IMR-90 (cell line): ENCODE data around the gene ABHD17A. TPM values are rescaled to one million over a fixed set of nuclear protein-coding genes. Genes with fewer than 3 reads are reported as not detected.
A peak's percentile ranks its signal among the peaks of the same experiment; 100 is the strongest.

Experiments
- ATAC-seq: fragments of 200-7000 bp; cut with Tn5 transposase; 2 replicates; pipeline ENCODE4 v1.9.1; 2020; ENCODE audit warnings: low read depth, mild to moderate bottlenecking, moderate library complexity
- BruUV-seq: library from RNA; stranded (reverse); fragments of 400-500 nt; replicated peaks from 2 replicates; lab custom pipeline; 2021; lab: Mats Ljungman, UMichigan
- CTCF ChIA-PET: fragments of 300-600 bp; formaldehyde crosslinking; extraction: SDS; loops from one replicate; lab custom pipeline; 2021; ENCODE audit warnings: antibody characterized with exemption; lab: Yijun Ruan, JAX
- POLR2A ChIA-PET: fragments of 300-600 bp; sonication (Branson Sonifier 250); formaldehyde crosslinking; loops from one replicate; lab custom pipeline; 2022; ENCODE audit warnings: antibody characterized with exemption; ENCODE audit not compliant: unreplicated experiment; lab: Charles Lee
- DNase-seq: peaks from one replicate; pipeline ENCODE4 v3.0.0; 2013
- H2AFZ ChIP-seq: replicated peaks from 2 replicates; pipeline ENCODE3; 2013; ENCODE audit warnings: low read length, mild to moderate bottlenecking; ENCODE audit not compliant: poor library complexity
- H2AK5ac ChIP-seq: 2 replicates; pipeline ENCODE4 v1.6.1; 2013; ENCODE audit warnings: low read depth, low read length, inconsistent platforms
- H2AK9ac ChIP-seq: replicated peaks from 2 replicates; pipeline ENCODE3; 2013; ENCODE audit warnings: mild to moderate bottlenecking, low read depth, low read length, moderate library complexity; ENCODE audit not compliant: poor library complexity
- H2BK120ac ChIP-seq: 2 replicates; pipeline ENCODE4 v1.6.1; 2013; ENCODE audit warnings: low read depth, low read length, inconsistent platforms
- H2BK15ac ChIP-seq: 3 replicates; pipeline ENCODE4 v1.6.1; 2013; ENCODE audit warnings: low read depth, low read length, inconsistent platforms
- H2BK20ac ChIP-seq: 2 replicates; pipeline ENCODE4 v1.6.1; 2013; ENCODE audit warnings: low read depth, mild to moderate bottlenecking, inconsistent platforms, low read length, moderate library complexity
- H2BK5ac ChIP-seq: 2 replicates; pipeline ENCODE4 v1.6.1; 2013; ENCODE audit warnings: mild to moderate bottlenecking, low read depth, low read length, inconsistent platforms; ENCODE audit not compliant: poor library complexity, severe bottlenecking
- H3K14ac ChIP-seq: replicated peaks from 2 replicates; pipeline ENCODE4 v1.6.1; 2013; ENCODE audit warnings: low read depth, low read length, inconsistent platforms
- H3K18ac ChIP-seq: 2 replicates; pipeline ENCODE4 v1.6.1; 2013; ENCODE audit warnings: low read depth, low read length, control low read depth
- H3K23ac ChIP-seq: 2 replicates; pipeline ENCODE4 v1.6.1; 2013; ENCODE audit warnings: low read depth, low read length, inconsistent platforms
- H3K27ac ChIP-seq: 2 replicates; pipeline ENCODE4 v1.5.1; 2013; ENCODE audit warnings: mild to moderate bottlenecking, control low read depth, low read length; ENCODE audit not compliant: insufficient read depth
- H3K27me3 ChIP-seq: 2 replicates; pipeline ENCODE4 v1.6.1; 2013; ENCODE audit warnings: low read length; ENCODE audit not compliant: control insufficient read depth, insufficient read depth
- H3K36me3 ChIP-seq: 2 replicates; pipeline ENCODE4 v1.6.1; 2013; ENCODE audit warnings: low read length, mixed read lengths; ENCODE audit not compliant: control insufficient read depth, insufficient read depth
- H3K4ac ChIP-seq: 2 replicates; pipeline ENCODE4 v1.6.1; 2013; ENCODE audit warnings: low read depth, low read length, inconsistent platforms
- H3K4me1 ChIP-seq: 2 replicates; pipeline ENCODE4 v1.6.1; 2013; ENCODE audit warnings: low read length, mixed read lengths; ENCODE audit not compliant: control insufficient read depth, insufficient read depth
- H3K4me2 ChIP-seq: 2 replicates; pipeline ENCODE4 v1.6.1; 2013; ENCODE audit warnings: low read depth, mild to moderate bottlenecking, control low read depth, low read length, moderate library complexity
- H3K4me3 ChIP-seq: 2 replicates; pipeline ENCODE4 v1.5.1; 2013; ENCODE audit warnings: low read depth, mild to moderate bottlenecking, control low read depth, low read length, moderate library complexity; ENCODE audit not compliant: insufficient read depth
- H3K56ac ChIP-seq: 2 replicates; pipeline ENCODE4 v1.6.1; 2013; ENCODE audit warnings: low read length, inconsistent platforms; ENCODE audit not compliant: insufficient read depth; ENCODE audit errors: extremely low read depth
- H3K79me1 ChIP-seq, 2 experiments: 2 replicates each; pipeline ENCODE4 v1.6.1; 2013; ENCODE audit warnings: low read length in 2 of 2, inconsistent platforms in 1 of 2, low read depth in 1 of 2
- H3K9ac ChIP-seq: 2 replicates; pipeline ENCODE4 v1.6.1; 2013; ENCODE audit warnings: low read depth, low read length, control low read depth
- H3K9me1 ChIP-seq: 2 replicates; pipeline ENCODE4 v1.6.1; 2013; ENCODE audit warnings: low read length, inconsistent platforms; ENCODE audit not compliant: insufficient read depth
- H3K9me3 ChIP-seq: 2 replicates; pipeline ENCODE4 v1.6.1; 2013; ENCODE audit warnings: low read length; ENCODE audit not compliant: control insufficient read depth, insufficient read depth
- H4K20me1 ChIP-seq: 2 replicates; pipeline ENCODE4 v1.6.1; 2013; ENCODE audit warnings: low read length, inconsistent platforms; ENCODE audit not compliant: insufficient read depth
- H4K5ac ChIP-seq: 2 replicates; pipeline ENCODE4 v1.6.1; 2013; ENCODE audit warnings: mild to moderate bottlenecking, low read depth, low read length, control low read depth
- H4K8ac ChIP-seq, 2 experiments: 2 replicates each; pipeline ENCODE4 v1.6.1; 2013; ENCODE audit warnings: low read depth in 2 of 2, low read length in 2 of 2, control low read depth in 1 of 2, inconsistent platforms in 1 of 2
- H4K91ac ChIP-seq: 2 replicates; pipeline ENCODE4 v1.6.1; 2013; ENCODE audit warnings: low read depth, low read length, inconsistent platforms; ENCODE audit not compliant: insufficient read depth
- BHLHE40 ChIP-seq: fragments of 150-350 bp; IDR thresholded peaks from 2 replicates; pipeline ENCODE4 v1.6.1; 2016; ENCODE audit warnings: mild to moderate bottlenecking, low read depth, low read length
- CEBPB ChIP-seq: IDR thresholded peaks from 2 replicates; pipeline ENCODE4 v1.6.1; 2012; ENCODE audit warnings: low read depth, low read length, improper control_type of control experiment
- POLR2A ChIP-seq: IDR thresholded peaks from 2 replicates; pipeline ENCODE4 v1.6.1; 2012; ENCODE audit warnings: mild to moderate bottlenecking, low read depth, low read length
- RAD21 ChIP-seq: IDR thresholded peaks from 2 replicates; pipeline ENCODE4 v1.6.1; 2012; ENCODE audit warnings: low read length, improper control_type of control experiment
- WGBS, 2 experiments: methylation state at CpG; one replicate each; pipeline versions ENCODE4 v1.1.5 to v1.1.7; 2013; ENCODE audit warnings: missing lambda C conversion rate in 2 of 2; ENCODE audit not compliant: insufficient read length in 1 of 2; ENCODE audit errors: extremely low coverage in 2 of 2; 5-methylcytosine and 5-hydroxymethylcytosine counted together
- dilution Hi-C: fragments of 300-500 bp; cut with HindIII; formaldehyde crosslinking; loops from one replicate; pipeline ENCODE4 v1.14.3; 2018; ENCODE audit warnings: low sequenced_read_pairs; ENCODE audit not compliant: unreplicated experiment
- in situ Hi-C: fragments of 300-500 bp; cut with MboI; formaldehyde crosslinking; loops from 3 replicates; pipeline ENCODE4 v1.14.3; 2019; ENCODE audit warnings: low sequenced_read_pairs, inconsistent platforms, mixed read lengths
- intact Hi-C: fragments of 100-400 bp; cut with micrococcal nuclease; formaldehyde crosslinking; loops from 2 replicates; pipeline ENCODE4 v1.10.0; 2022
- polyA plus RNA-seq, 3 experiments: library from polyadenylated mRNA; depleted of rRNA; stranded (reverse); fragments of >200 nt; gene quantifications; 2 replicates each; pipeline ENCODE4 v1.2.3, GENCODE V29; 2012; ENCODE audit warnings: low replicate concordance in 1 of 3
- total RNA-seq: library from RNA; depleted of rRNA; stranded (reverse); fragments of >200 nt; gene quantifications from 2 replicates; pipeline ENCODE4 v1.2.3, GENCODE V29; 2012
- TF ChIP-seq, protein P1 (sequence below): fragments of 150-350 bp; IDR thresholded peaks from 2 replicates; pipeline ENCODE4 v1.6.1; 2017; ENCODE audit warnings: mild to moderate bottlenecking, antibody characterized with exemption, low read length, low read depth

ABHD17A gene
- total and polyA plus RNA-seq, 2 of the 4 experiments (the other 2 are of a cell fraction): 37.8 to 76.2 TPM

DNA sequence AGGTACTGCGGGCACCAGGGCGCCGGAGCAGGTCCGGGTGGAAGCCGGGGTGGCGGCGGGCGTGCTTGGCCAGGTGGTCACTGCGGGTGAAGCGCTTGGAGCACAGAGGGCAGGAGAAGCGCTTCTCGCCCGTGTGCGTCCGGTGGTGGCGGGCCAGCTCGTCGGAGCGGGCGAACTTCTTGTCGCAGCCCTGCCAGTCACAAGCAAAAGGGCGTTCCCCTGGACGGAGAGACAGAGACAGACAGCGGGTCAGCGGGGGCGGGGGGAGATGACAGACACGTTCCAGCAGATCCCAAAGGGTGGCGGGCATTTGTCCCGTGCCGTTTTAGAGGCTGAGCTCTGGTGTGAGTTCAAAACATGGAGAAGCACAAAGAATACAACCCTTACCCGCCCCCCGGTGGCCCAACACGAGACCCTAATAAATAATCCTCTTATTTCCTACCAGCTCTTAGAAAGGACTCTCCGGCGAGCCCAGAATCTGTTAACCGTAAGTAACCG, 30.7 kb downstream of the ABHD17A start:
- intact Hi-C loops: no loop called here
- H3K4me2 ChIP-seq: peak overlapping the region; percentile 80; the same call in 1 of the 2 replicates
- H4K20me1 ChIP-seq: peaks cover 64% of the 10 kb centered on the region
- H3K4ac ChIP-seq: peak overlapping the region; percentile 70
- H3K79me1 ChIP-seq: peaks cover 16 to 83% of the 10 kb centered on the region in 2 experiments
- H2BK15ac ChIP-seq: no peak overlapping the region
- H3K36me3 ChIP-seq: no peaks in the 10 kb centered on the region
- peak overlapping the region; percentile 78 for H2AK9ac ChIP-seq
- H3K9me1 ChIP-seq: peaks cover 7% of the 10 kb centered on the region; the same call in 1 of the 2 replicates
- no peak overlapping the region for H3K14ac ChIP-seq
- no TSS peak for BruUV-seq
- H3K56ac ChIP-seq: peak overlapping the region; percentile 32; the same call in 1 of the 2 replicates
- no peaks in the 10 kb centered on the region for H3K9me3 ChIP-seq
- in situ Hi-C loops: no loop called here
- H4K91ac ChIP-seq: peak overlapping the region; percentile 80; the same call in 1 of the 2 replicates
- DNase-seq: no peak
- H2BK5ac ChIP-seq: peak overlapping the region; percentile 68
- no peak for ATAC-seq
- H2BK20ac ChIP-seq: no peak overlapping the region
- H2AK5ac ChIP-seq: peak overlapping the region; percentile 7; the same call in 1 of the 2 replicates
- H3K23ac ChIP-seq: peak overlapping the region; percentile 64; the same call in 1 of the 2 replicates
- 58% methylated on average over 14 of the region's 37 CpGs; no CpG with 5 or more reads in 1 of the 2 experiments for WGBS, 2 experiments
- H3K18ac ChIP-seq: no peak overlapping the region
- H3K27me3 ChIP-seq: no peaks in the 10 kb centered on the region
- dilution Hi-C loops: no loop called here
- no peak overlapping the region; the same call in 1 of the 2 replicates for H2BK120ac ChIP-seq
- H3K9ac ChIP-seq: 0 out of 2 replicates have a peak overlapping the region, but pooled peaks have one; percentile 37
- no peak overlapping the region for H3K4me3 ChIP-seq
- TF ChIP-seq, protein P1, sequence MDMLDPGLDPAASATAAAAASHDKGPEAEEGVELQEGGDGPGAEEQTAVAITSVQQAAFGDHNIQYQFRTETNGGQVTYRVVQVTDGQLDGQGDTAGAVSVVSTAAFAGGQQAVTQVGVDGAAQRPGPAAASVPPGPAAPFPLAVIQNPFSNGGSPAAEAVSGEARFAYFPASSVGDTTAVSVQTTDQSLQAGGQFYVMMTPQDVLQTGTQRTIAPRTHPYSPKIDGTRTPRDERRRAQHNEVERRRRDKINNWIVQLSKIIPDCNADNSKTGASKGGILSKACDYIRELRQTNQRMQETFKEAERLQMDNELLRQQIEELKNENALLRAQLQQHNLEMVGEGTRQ: no peak
- no peak for TF ChIP-seq POLR2A
- no peak for TF ChIP-seq BHLHE40
- no peak for TF ChIP-seq RAD21
- no peak for TF ChIP-seq CEBPB
- peak overlapping the region; percentile 68 for H3K27ac ChIP-seq
- H4K8ac ChIP-seq: peak overlapping the region in 1 of 2 experiments; percentile 76; a peak in 2 of 4 replicates
- ChIA-PET POLR2A (no interaction called here), CTCF (no interaction called here)
- no peak overlapping the region; the same call in 1 of the 2 replicates for H4K5ac ChIP-seq
- peaks cover 41% of the 10 kb centered on the region for H3K4me1 ChIP-seq
- peak overlapping the region; percentile 60 for H2AFZ ChIP-seq
